IMR-90 (cell line): ENCODE measurements around the gene RABGAP1. TPM values are rescaled to one million over a fixed set of nuclear protein-coding genes. Genes with fewer than 3 reads are reported as not detected.
A peak's percentile ranks its signal among the peaks of the same experiment; 100 is the strongest.

Experiments used
- BHLHE40 ChIP-seq: fragments of 150-350 bp; IDR thresholded peaks from 2 replicates; pipeline ENCODE4 v1.6.1; 2016; ENCODE audit warnings: mild to moderate bottlenecking, low read depth, low read length
- MAZ ChIP-seq: IDR thresholded peaks from 2 replicates; pipeline ENCODE4 v1.6.1; 2012; ENCODE audit warnings: low read depth, mild to moderate bottlenecking, low read length, improper control_type of control experiment, moderate library complexity, borderline replicate concordance
- NFE2L2 ChIP-seq: fragments of 150-350 bp; IDR thresholded peaks from 2 replicates; pipeline ENCODE4 v1.6.1; 2016; ENCODE audit warnings: low read depth, mild to moderate bottlenecking, low read length
- RFX5 ChIP-seq: IDR thresholded peaks from 2 replicates; pipeline ENCODE4 v1.8.0; 2012; ENCODE audit warnings: low read depth, mild to moderate bottlenecking, low read length, moderate library complexity
- polyA plus RNA-seq, 3 experiments: library from polyadenylated mRNA; depleted of rRNA; stranded (reverse); fragments of >200 nt; gene quantifications; 2 replicates each; pipeline ENCODE4 v1.2.3, GENCODE V29; 2012; ENCODE audit warnings: low replicate concordance in 1 of 3
- total RNA-seq: library from RNA; depleted of rRNA; stranded (reverse); fragments of >200 nt; gene quantifications from 2 replicates; pipeline ENCODE4 v1.2.3, GENCODE V29; 2012
- TF ChIP-seq, protein P1 (sequence below): fragments of 150-350 bp; IDR thresholded peaks from 2 replicates; pipeline ENCODE4 v1.6.1; 2017; ENCODE audit warnings: mild to moderate bottlenecking, antibody characterized with exemption, low read length, low read depth

The RABGAP1 gene
- total and polyA plus RNA-seq, 2 of the 4 experiments (the other 2 are of a cell fraction), result 20.0 to 53.9 TPM

DNA sequence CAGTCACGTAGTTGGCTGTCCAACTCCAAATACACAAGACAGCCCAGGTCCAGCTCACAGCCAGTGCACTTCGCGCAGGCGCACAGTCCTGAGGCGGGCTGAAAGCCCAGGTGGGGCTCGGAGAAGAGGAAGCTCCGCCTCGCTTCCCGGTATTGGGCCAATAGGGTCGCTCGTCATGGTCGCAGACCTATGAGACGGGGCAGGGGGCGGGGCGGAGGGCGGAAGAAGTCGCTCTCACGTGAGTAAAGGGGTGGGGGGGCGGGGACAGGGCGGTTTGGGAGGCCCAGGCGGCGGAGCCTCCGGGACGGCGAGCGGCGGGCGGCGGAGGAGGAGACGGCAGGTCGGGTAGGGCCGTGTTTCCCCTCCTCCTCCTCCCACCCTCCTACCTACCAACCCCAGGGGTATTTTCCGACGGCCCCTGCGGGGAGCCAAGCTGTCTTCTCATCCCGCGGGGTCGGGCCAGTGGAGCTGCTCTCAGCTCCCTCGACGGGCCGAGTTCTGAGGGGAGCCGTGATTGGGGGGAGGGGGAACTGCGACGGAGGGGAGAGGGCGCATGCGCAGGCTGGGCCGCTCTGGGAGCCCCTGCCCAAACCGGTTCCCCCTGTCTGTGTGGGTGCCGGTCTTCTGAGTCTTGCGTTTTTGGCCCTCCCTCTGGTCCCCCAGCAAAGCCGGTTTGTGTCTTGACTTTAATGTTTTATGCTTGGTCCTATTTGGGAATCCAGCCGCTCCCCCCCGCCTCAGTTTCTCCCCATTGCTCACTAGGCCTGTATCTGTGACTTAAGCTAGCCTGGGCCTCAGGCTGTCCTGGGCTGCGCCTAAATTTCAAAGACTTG is at the start of gene RABGAP1 (continued):
- TF ChIP-seq, protein P1, sequence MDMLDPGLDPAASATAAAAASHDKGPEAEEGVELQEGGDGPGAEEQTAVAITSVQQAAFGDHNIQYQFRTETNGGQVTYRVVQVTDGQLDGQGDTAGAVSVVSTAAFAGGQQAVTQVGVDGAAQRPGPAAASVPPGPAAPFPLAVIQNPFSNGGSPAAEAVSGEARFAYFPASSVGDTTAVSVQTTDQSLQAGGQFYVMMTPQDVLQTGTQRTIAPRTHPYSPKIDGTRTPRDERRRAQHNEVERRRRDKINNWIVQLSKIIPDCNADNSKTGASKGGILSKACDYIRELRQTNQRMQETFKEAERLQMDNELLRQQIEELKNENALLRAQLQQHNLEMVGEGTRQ, result no peak; the same call in 1 of the 2 replicates
- no peak for TF ChIP-seq RFX5
- TF ChIP-seq NFE2L2, result no peak
- TF ChIP-seq BHLHE40, result peak; percentile 85
- TF ChIP-seq MAZ, result peak; percentile 16; the same call in 1 of the 2 replicates
